ENCODE measurements around the gene NPPA.

The NPPA gene

DNA sequence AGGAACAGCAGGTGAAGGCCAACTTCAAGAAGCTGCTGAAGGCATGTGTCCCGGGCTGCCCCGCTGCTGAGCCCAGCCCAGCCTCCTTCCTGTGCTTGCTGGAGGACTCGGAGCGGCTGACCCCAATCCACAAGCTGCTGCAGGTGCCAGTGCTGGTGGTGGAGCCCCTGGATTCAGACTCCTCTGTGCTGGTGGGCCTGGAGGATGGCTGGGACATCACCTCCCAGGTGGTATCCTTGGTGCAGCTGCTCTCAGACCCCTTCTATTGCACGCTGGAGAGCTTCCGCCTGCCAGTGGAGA is 31.3 kb upstream of the NPPA start:
- TF ChIP-seq CTCF (IDR thresholded peaks at IDR 0.05) (no peak), ZFX (IDR thresholded peaks at IDR 0.05; ENCODE audit: borderline replicate concordance) (no peak)
- H3K27ac ChIP-seq, result no peak overlapping the region

GRCh38 chr1:11878081-11878890 is 30.7 kb upstream of the NPPA start:
- no peak overlapping the region for H3K27ac ChIP-seq

DNA sequence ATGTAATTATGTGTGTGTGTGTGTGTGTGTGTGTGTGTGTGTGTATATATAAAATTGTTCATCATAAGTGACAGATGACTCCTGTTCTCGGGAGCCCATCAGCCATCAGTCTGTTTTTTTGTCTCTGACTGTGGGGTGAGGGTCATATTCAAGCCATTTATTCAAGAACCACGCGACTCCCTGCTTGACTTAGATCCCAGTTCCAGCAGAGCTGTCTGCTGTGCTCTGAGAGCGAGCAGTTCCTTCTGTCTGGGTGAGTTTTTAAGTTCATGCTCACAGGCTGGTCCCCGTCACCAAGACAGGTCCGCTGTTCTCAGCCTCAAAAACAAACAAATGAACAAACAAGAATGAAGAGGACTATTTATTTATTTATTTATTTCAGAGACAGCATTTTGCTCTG is 29.5 kb upstream of the NPPA start:
- no peak overlapping the region for H3K27ac ChIP-seq
- TF ChIP-seq ZFX (IDR thresholded peaks at IDR 0.05; ENCODE audit: borderline replicate concordance) (no peak), CTCF (IDR thresholded peaks at IDR 0.05) (no peak)

More at GRCh38 chr1:11878081-11878890, 30.7 kb upstream of the NPPA start:
- TF ChIP-seq CTCF (IDR thresholded peaks at IDR 0.05), result no peak
- no peak for TF ChIP-seq ZFX (IDR thresholded peaks at IDR 0.05; ENCODE audit: borderline replicate concordance)

GRCh38 chr1:11875094-11875493 is 27.5 kb upstream of the NPPA start:
- no peak overlapping the region for H3K27ac ChIP-seq
- TF ChIP-seq CTCF (IDR thresholded peaks at IDR 0.05), result no peak
- TF ChIP-seq ZFX (IDR thresholded peaks at IDR 0.05; ENCODE audit: borderline replicate concordance), result no peak

- TF ChIP-seq CTCF (IDR thresholded peaks at IDR 0.05) (no peak), ZFX (IDR thresholded peaks at IDR 0.05; ENCODE audit: borderline replicate concordance) (no peak)
- H3K27ac ChIP-seq, result no peak overlapping the region
These were observed 27.0 kb upstream of the NPPA start for GRCh38 chr1:11874624-11875023.

GRCh38 chr1:11874258-11874562 is 26.6 kb upstream of the NPPA start:
- TF ChIP-seq ZFX (IDR thresholded peaks at IDR 0.05; ENCODE audit: borderline replicate concordance) (no peak), CTCF (IDR thresholded peaks at IDR 0.05) (no peak)
- H3K27ac ChIP-seq, result no peak overlapping the region

DNA sequence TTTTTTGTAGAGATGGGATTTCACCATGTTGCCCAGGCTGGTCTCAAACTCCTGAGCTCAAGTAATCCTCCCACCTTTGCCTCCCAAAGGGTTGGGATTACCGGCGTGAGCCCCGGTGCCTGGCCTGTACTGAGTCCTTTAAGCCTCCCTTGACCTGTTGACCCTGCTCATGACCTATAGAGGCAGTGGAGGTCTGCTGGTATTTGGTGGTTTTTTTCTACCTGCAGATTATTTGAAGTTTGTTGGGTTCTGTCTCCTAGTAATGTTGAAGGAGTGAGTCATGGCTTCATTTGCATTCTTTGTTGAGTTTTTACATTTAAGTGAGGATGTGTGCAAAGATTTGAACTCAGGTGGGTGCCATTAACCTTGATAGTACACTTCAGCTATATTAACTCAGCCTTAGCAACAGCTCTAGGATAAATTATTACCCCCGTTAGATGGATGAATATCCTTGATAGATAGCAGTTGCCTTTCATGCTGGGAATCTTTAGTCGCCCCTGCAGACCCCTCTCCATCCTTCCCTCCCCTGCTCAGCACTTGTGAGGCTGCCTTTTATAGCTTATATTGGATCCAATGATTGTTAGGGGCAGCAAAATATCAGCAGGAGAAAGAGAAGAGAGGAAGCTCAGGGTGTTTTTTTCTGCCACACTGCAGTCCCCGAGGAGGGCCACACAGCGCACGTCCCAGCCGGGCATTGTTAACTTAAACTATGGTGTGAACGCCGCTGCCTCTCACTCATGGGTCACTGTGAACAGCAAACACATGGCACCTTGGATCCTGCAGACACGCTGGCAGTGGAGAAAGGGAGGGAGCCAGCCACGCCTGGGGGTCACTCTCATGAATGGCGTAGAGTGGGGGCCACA is 26.0 kb upstream of the NPPA start:
- TF ChIP-seq ZFX (IDR thresholded peaks at IDR 0.05; ENCODE audit: borderline replicate concordance) (no peak), CTCF (IDR thresholded peaks at IDR 0.05) (no peak)

More for the DNA sequence above, 26.0 kb upstream of the NPPA start:
- H3K27ac ChIP-seq, result no peak overlapping the region

Measured in 22Rv1 (cell line).